HepG2 (cell line): ENCODE data around the gene HOXA6. TPM values are rescaled to one million over a fixed set of nuclear protein-coding genes. Genes with fewer than 3 reads are reported as not detected.

Experiments used
- BHLHE40 ChIP-seq: IDR thresholded peaks from 2 replicates; pipeline ENCODE4 v1.6.1; 2011; ENCODE audit warnings: low read length, improper control_type of control experiment
- CEBPG ChIP-seq: IDR thresholded peaks from 2 replicates; pipeline ENCODE4 v1.6.1; 2016
- HNRNPLL ChIP-seq: fragments of 200-400 bp; formaldehyde crosslinking; IDR thresholded peaks from 2 replicates; pipeline ENCODE4 v1.6.1; 2017; ENCODE audit warnings: mild to moderate bottlenecking, low read depth, low read length; ENCODE audit not compliant: poor library complexity, severe bottlenecking
- HOXA5 ChIP-seq: sonication (generic); formaldehyde crosslinking; IDR thresholded peaks from 2 replicates; pipeline ENCODE4 v1.4.0; 2020; ENCODE audit warnings: missing genetic modification reagents
- JUN ChIP-seq: sonication (generic); formaldehyde crosslinking; IDR thresholded peaks from 2 replicates; pipeline ENCODE4 v1.4.0; 2020; ENCODE audit warnings: mild to moderate bottlenecking, missing genetic modification reagents
- MLLT10 ChIP-seq: sonication (generic); formaldehyde crosslinking; IDR thresholded peaks from 2 replicates; pipeline ENCODE4 v1.4.0; 2020; ENCODE audit warnings: missing genetic modification reagents
- MTA1 ChIP-seq: sonication (generic); formaldehyde crosslinking; IDR thresholded peaks from 2 replicates; pipeline ENCODE4 v1.4.0; 2020; ENCODE audit warnings: missing genetic modification reagents, mild to moderate bottlenecking, borderline replicate concordance
- PITX1 ChIP-seq: sonication (generic); formaldehyde crosslinking; IDR thresholded peaks from 2 replicates; pipeline ENCODE4 v1.5.1; 2020; ENCODE audit warnings: mild to moderate bottlenecking, missing genetic modification reagents
- POGZ ChIP-seq: sonication (generic); formaldehyde crosslinking; IDR thresholded peaks from 2 replicates; pipeline ENCODE4 v1.4.0; 2020; ENCODE audit warnings: mild to moderate bottlenecking, missing genetic modification reagents
- ZFP36L2 ChIP-seq: sonication (generic); formaldehyde crosslinking; IDR thresholded peaks from 2 replicates; pipeline ENCODE4 v1.4.0; 2020; ENCODE audit warnings: missing genetic modification reagents
- ZNF138 ChIP-seq: sonication (generic); formaldehyde crosslinking; IDR thresholded peaks from 2 replicates; pipeline ENCODE4 v1.5.0; 2020; ENCODE audit warnings: mild to moderate bottlenecking, low read depth, missing genetic modification reagents
- ZNF225 ChIP-seq: sonication (generic); formaldehyde crosslinking; IDR thresholded peaks from 2 replicates; pipeline ENCODE4 v1.4.0; 2020; ENCODE audit warnings: mild to moderate bottlenecking, missing genetic modification reagents
- ZNF296 ChIP-seq: sonication (generic); formaldehyde crosslinking; conservative IDR thresholded peaks from 2 replicates; pipeline ENCODE4 v1.5.0; 2020; ENCODE audit warnings: mild to moderate bottlenecking, missing genetic modification reagents
- ZNF878 ChIP-seq: sonication (generic); formaldehyde crosslinking; IDR thresholded peaks from 2 replicates; pipeline ENCODE4 v1.8.1; 2023; ENCODE audit warnings: mild to moderate bottlenecking, missing genetic modification reagents, moderate library complexity
- polyA plus RNA-seq, 8 experiments: library from polyadenylated mRNA; depleted of rRNA in 3 of 8; stranded (reverse) in 7 of 8; unstranded in 1 of 8; fragments of >200 nt; fragmentation: Illumina TruSeq in 4 of 8; extraction: Trizol in 4 of 8; gene quantifications; 2 replicates each; pipeline versions ENCODE4 v1.2.1 to v1.2.3, GENCODE V29; 2011 to 2016; ENCODE audit warnings: low read depth in 4 of 8, missing spikeins in 1 of 8, mixed read lengths in 1 of 8; ENCODE audit not compliant: insufficient read depth in 1 of 8
- total RNA-seq, 5 experiments: library from RNA; depleted of rRNA; stranded (reverse); fragments of >200 nt; fragmentation: Illumina TruSeq; extraction: Trizol; gene quantifications; 2 replicates each; pipeline ENCODE4 v1.2.3, GENCODE V29; 2016; ENCODE audit warnings: low read depth in 1 of 5
- TF ChIP-seq, protein P1 (sequence below): sonication (generic); formaldehyde crosslinking; IDR thresholded peaks from 2 replicates; pipeline ENCODE4 v1.4.0; 2020; ENCODE audit warnings: missing genetic modification reagents, low read depth, mild to moderate bottlenecking, borderline replicate concordance
- TF ChIP-seq, protein P2 (sequence below), 2 experiments: IDR thresholded peaks; 2 replicates each; pipeline ENCODE4 v1.6.1; 2011 to 2012; ENCODE audit warnings: low read length in 2 of 2, borderline replicate concordance in 1 of 2, low read depth in 1 of 2, mild to moderate bottlenecking in 1 of 2, moderate library complexity in 1 of 2
- TF ChIP-seq, protein P3 (sequence below): sonication (generic); formaldehyde crosslinking; IDR thresholded peaks from 2 replicates; pipeline ENCODE4 v1.4.0; 2020; ENCODE audit warnings: missing genetic modification reagents
- TF ChIP-seq, protein P4 (sequence below): sonication (generic); formaldehyde crosslinking; IDR thresholded peaks from 2 replicates; pipeline ENCODE4 v1.9.0; 2021; ENCODE audit warnings: missing genetic modification reagents, borderline replicate concordance

Gene HOXA6
- total and polyA plus RNA-seq, 2 of the 13 experiments (the other 11 are each of a cell fraction or from before 2014, with no cell fraction given) = 1.3 to 1.5 TPM

DNA sequence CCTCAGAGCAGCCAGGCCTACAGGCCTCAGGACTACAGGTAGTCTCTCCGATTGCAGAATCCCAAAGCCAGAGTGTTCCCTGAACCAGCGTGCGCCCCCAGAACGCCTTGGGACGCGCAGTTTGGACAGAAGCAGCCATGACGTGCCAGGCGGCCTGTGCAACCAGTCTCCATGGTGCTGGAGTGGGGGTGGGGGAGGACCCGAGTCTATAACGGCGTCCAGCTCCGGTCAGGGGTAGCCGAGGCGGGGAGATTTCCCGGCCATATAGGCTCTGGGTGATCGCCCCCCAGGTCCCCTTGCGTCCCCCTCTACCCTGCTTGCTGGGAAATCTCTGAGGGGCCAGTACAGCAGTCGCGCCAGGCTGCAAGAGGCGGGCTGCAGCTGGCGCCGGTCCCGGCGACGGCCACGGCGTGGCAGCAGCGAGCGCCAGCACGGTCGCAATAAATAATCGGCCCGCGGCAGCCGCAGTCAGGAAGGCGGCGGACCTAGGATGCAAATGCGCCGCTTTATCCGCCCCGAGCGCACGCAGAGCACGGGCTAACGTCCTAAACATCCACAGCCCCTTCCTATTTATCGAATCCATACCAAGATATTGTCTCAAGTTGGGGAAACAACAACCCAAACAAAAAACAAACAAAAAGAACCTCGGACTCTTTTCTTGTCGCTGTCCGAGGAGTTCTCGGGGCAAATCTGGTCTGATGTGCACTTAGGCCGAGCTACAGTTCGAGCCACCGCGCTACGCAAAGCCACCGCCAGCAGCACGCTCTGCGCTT, 3.2 kb upstream of the HOXA6 start (continued):
- TF ChIP-seq, protein P1, sequence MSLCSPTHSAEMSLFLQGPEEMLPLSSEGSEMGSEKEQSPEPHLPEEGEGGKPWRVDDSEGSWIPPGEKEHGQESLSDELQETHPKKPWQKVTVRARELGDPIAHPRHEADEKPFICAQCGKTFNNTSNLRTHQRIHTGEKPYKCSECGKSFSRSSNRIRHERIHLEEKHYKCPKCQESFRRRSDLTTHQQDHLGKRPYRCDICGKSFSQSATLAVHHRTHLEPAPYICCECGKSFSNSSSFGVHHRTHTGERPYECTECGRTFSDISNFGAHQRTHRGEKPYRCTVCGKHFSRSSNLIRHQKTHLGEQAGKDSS (CRISPR knock-in tag) = no peak; the same call in 1 of the 2 replicates
- TF ChIP-seq, protein P2, sequence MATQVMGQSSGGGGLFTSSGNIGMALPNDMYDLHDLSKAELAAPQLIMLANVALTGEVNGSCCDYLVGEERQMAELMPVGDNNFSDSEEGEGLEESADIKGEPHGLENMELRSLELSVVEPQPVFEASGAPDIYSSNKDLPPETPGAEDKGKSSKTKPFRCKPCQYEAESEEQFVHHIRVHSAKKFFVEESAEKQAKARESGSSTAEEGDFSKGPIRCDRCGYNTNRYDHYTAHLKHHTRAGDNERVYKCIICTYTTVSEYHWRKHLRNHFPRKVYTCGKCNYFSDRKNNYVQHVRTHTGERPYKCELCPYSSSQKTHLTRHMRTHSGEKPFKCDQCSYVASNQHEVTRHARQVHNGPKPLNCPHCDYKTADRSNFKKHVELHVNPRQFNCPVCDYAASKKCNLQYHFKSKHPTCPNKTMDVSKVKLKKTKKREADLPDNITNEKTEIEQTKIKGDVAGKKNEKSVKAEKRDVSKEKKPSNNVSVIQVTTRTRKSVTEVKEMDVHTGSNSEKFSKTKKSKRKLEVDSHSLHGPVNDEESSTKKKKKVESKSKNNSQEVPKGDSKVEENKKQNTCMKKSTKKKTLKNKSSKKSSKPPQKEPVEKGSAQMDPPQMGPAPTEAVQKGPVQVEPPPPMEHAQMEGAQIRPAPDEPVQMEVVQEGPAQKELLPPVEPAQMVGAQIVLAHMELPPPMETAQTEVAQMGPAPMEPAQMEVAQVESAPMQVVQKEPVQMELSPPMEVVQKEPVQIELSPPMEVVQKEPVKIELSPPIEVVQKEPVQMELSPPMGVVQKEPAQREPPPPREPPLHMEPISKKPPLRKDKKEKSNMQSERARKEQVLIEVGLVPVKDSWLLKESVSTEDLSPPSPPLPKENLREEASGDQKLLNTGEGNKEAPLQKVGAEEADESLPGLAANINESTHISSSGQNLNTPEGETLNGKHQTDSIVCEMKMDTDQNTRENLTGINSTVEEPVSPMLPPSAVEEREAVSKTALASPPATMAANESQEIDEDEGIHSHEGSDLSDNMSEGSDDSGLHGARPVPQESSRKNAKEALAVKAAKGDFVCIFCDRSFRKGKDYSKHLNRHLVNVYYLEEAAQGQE (IDR thresholded peaks at IDR 0.05; ENCODE audit: borderline replicate concordance in 1 of 2, low read depth in 1 of 2, low read length in 2 of 2) = peak; percentile 1 to 77
- TF ChIP-seq POGZ (CRISPR knock-in tag) (no peak), HNRNPLL (peak; percentile 91), HOXA5 (CRISPR knock-in tag) (peak; percentile 37; the same call in 1 of the 2 replicates), BHLHE40 (peak; percentile 63), ZNF138 (CRISPR knock-in tag) (no peak), MTA1 (CRISPR knock-in tag) (no peak; the same call in 1 of the 2 replicates), CEBPG (no peak), ZNF296 (CRISPR knock-in tag) (peak; percentile 83; the same call in 1 of the 2 replicates), ZNF878 (CRISPR knock-in tag) (no peak), MLLT10 (no peak), ZNF225 (0 out of 2 replicates have a peak, but pooled peaks have one; percentile 22), PITX1 (CRISPR knock-in tag) (no peak), JUN (CRISPR knock-in tag) (no peak), ZFP36L2 (CRISPR knock-in tag) (no peak)
- TF ChIP-seq, protein P3, sequence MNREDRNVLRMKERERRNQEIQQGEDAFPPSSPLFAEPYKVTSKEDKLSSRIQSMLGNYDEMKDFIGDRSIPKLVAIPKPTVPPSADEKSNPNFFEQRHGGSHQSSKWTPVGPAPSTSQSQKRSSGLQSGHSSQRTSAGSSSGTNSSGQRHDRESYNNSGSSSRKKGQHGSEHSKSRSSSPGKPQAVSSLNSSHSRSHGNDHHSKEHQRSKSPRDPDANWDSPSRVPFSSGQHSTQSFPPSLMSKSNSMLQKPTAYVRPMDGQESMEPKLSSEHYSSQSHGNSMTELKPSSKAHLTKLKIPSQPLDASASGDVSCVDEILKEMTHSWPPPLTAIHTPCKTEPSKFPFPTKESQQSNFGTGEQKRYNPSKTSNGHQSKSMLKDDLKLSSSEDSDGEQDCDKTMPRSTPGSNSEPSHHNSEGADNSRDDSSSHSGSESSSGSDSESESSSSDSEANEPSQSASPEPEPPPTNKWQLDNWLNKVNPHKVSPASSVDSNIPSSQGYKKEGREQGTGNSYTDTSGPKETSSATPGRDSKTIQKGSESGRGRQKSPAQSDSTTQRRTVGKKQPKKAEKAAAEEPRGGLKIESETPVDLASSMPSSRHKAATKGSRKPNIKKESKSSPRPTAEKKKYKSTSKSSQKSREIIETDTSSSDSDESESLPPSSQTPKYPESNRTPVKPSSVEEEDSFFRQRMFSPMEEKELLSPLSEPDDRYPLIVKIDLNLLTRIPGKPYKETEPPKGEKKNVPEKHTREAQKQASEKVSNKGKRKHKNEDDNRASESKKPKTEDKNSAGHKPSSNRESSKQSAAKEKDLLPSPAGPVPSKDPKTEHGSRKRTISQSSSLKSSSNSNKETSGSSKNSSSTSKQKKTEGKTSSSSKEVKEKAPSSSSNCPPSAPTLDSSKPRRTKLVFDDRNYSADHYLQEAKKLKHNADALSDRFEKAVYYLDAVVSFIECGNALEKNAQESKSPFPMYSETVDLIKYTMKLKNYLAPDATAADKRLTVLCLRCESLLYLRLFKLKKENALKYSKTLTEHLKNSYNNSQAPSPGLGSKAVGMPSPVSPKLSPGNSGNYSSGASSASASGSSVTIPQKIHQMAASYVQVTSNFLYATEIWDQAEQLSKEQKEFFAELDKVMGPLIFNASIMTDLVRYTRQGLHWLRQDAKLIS (CRISPR knock-in tag) = no peak
- TF ChIP-seq, protein P4, sequence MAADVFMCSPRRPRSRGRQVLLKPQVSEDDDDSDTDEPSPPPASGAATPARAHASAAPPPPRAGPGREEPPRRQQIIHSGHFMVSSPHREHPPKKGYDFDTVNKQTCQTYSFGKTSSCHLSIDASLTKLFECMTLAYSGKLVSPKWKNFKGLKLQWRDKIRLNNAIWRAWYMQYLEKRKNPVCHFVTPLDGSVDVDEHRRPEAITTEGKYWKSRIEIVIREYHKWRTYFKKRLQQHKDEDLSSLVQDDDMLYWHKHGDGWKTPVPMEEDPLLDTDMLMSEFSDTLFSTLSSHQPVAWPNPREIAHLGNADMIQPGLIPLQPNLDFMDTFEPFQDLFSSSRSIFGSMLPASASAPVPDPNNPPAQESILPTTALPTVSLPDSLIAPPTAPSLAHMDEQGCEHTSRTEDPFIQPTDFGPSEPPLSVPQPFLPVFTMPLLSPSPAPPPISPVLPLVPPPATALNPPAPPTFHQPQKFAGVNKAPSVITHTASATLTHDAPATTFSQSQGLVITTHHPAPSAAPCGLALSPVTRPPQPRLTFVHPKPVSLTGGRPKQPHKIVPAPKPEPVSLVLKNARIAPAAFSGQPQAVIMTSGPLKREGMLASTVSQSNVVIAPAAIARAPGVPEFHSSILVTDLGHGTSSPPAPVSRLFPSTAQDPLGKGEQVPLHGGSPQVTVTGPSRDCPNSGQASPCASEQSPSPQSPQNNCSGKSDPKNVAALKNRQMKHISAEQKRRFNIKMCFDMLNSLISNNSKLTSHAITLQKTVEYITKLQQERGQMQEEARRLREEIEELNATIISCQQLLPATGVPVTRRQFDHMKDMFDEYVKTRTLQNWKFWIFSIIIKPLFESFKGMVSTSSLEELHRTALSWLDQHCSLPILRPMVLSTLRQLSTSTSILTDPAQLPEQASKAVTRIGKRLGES (CRISPR knock-in tag) = no peak
